Lung (tissue), 12 donors: ENCODE measurements around the gene TNN. TPM values are rescaled to one million over a fixed set of nuclear protein-coding genes. Genes with fewer than 3 reads are reported as not detected.

Experiments
- ATAC-seq: fragments of 200-7000 bp; cut with Tn5 transposase; one replicate; pipeline ENCODE4 v1.9.1; 2020; ENCODE audit warnings: moderate number of reproducible peaks; ENCODE audit not compliant: insufficient read depth, low FRiP score
- DNase-seq, 3 donors: peaks; one replicate each; pipeline ENCODE4 v3.0.0-alpha.2; 2013 to 2017
- H3K27ac ChIP-seq, 2 donors: one replicate each; pipeline ENCODE4 v1.5.1; 2013; ENCODE audit warnings: mild to moderate bottlenecking in 2 of 2, moderate library complexity in 2 of 2, control low read depth in 1 of 2, inconsistent platforms in 1 of 2, low read depth in 1 of 2, low read length in 1 of 2
- H3K27me3 ChIP-seq, 3 donors: one replicate each; pipeline ENCODE4 v1.5.1; 2013; ENCODE audit warnings: low read length in 2 of 3; ENCODE audit not compliant: control insufficient read depth in 3 of 3, insufficient read depth in 3 of 3
- H3K36me3 ChIP-seq, 4 donors: one replicate each; pipeline ENCODE4 v1.5.1; 2013; ENCODE audit warnings: low read length in 4 of 4, mild to moderate bottlenecking in 1 of 4, moderate library complexity in 1 of 4; ENCODE audit not compliant: control insufficient read depth in 4 of 4, insufficient read depth in 4 of 4
- H3K4me1 ChIP-seq, 5 donors: one replicate each; pipeline ENCODE4 v1.5.1; 2013; ENCODE audit warnings: low read length in 5 of 5, mild to moderate bottlenecking in 2 of 5, moderate library complexity in 1 of 5; ENCODE audit not compliant: control insufficient read depth in 5 of 5, insufficient read depth in 5 of 5
- H3K4me3 ChIP-seq: one replicate; pipeline ENCODE4 v1.5.1; 2013; ENCODE audit warnings: mild to moderate bottlenecking, control low read depth, moderate library complexity
- H3K9ac ChIP-seq, 2 donors: one replicate each; pipeline ENCODE4 v1.5.1; 2013; ENCODE audit warnings: low read length in 2 of 2, control low read depth in 1 of 2; ENCODE audit not compliant: insufficient read depth in 1 of 2
- H3K9me3 ChIP-seq, 4 donors: one replicate each; pipeline ENCODE4 v1.5.1; 2013; ENCODE audit warnings: low read length in 3 of 4, mild to moderate bottlenecking in 1 of 4, moderate library complexity in 1 of 4; ENCODE audit not compliant: control insufficient read depth in 4 of 4, insufficient read depth in 3 of 4
- CTCF ChIP-seq: IDR thresholded peaks from 2 replicates; pipeline ENCODE4 v1.5.1; 2012; ENCODE audit warnings: mild to moderate bottlenecking; ENCODE audit errors: control extremely low read depth, extremely low read depth
- WGBS, 2 donors: extraction: QIAGEN DNeasy Blood & Tissue Kit; methylation state at CpG; one replicate each; pipeline ENCODE4 v1.1.7; 2013; 5-methylcytosine and 5-hydroxymethylcytosine counted together
- polyA plus RNA-seq, 2 donors: library from polyadenylated mRNA; stranded (reverse); fragments of 200-250 nt; gene quantifications; one replicate each; pipeline ENCODE4 v1.2.1, GENCODE V29; 2013
- total RNA-seq, 2 donors: library from RNA; depleted of rRNA in 1 of 2; stranded (reverse); fragments of >200 nt in 1 of 2; gene quantifications; one replicate each; pipeline ENCODE4 v1.2.1, GENCODE V29; 2014 to 2021
- donor health status: control.
- donor health status: control.
- donor health status: Bipolar disorder and iron deficiency.
- donor health status: healthy.
- donor health status: DM: yes; HTN: yes; CAD: no.

TNN gene
- total and polyA plus RNA-seq, 4 donors: 0.02 to 1.3 (median 0.04) TPM; not detected in 1

- Histone ChIP-seq H3K27me3 (no peaks in the 10 kb centered on the region), H3K4me1 (peaks cover 0 to 14% (median 6%) of the 10 kb centered on the region in 5 donors), H3K36me3 (no peaks in the 10 kb centered on the region), H3K9ac (no peak overlapping the region), H3K4me3 (no peak overlapping the region), H3K9me3 (no peaks in the 10 kb centered on the region), H3K27ac (no peak overlapping the region)
- 50 to 66% methylated on average over 14 of the region's 14 CpGs for WGBS, 2 donors
- ATAC-seq: no peak
- TF ChIP-seq CTCF: no peak
- no peak for DNase-seq
These were observed 8.2 kb downstream of the TNN start for GRCh38 chr1:175075572-175076568.

- ATAC-seq: no peak
- TF ChIP-seq CTCF: no peak
These were observed 9.9 kb downstream of the TNN start for GRCh38 chr1:175077356-175078030.

GRCh38 chr1:175078629-175079028 lies 11.0 kb downstream of the TNN start:
- no peaks in the 10 kb centered on the region for H3K9me3 ChIP-seq

More at GRCh38 chr1:175077356-175078030, 9.9 kb downstream of the TNN start:
- Histone ChIP-seq H3K9ac (no peak overlapping the region), H3K9me3 (no peaks in the 10 kb centered on the region), H3K27me3 (no peaks in the 10 kb centered on the region), H3K27ac (no peak overlapping the region), H3K36me3 (no peaks in the 10 kb centered on the region), H3K4me1 (peaks cover 0 to 7% (median 2%) of the 10 kb centered on the region in 5 donors), H3K4me3 (no peak overlapping the region)
- no peak for DNase-seq
- 90 to 96% methylated on average over 12 of the region's 12 CpGs for WGBS, 2 donors

More at GRCh38 chr1:175078629-175079028, 11.0 kb downstream of the TNN start:
- Histone ChIP-seq H3K27ac (no peak overlapping the region), H3K27me3 (no peaks in the 10 kb centered on the region), H3K4me1 (no peaks in the 10 kb centered on the region), H3K9ac (no peak overlapping the region), H3K36me3 (no peaks in the 10 kb centered on the region), H3K4me3 (no peak overlapping the region)
- WGBS, 2 donors: 55 to 72% methylated on average over 3 of the region's 3 CpGs
- DNase-seq (no peak), ATAC-seq (no peak)
- TF ChIP-seq CTCF: no peak
